ENCODE results near the gene PSMA6.

Gene PSMA6

DNA sequence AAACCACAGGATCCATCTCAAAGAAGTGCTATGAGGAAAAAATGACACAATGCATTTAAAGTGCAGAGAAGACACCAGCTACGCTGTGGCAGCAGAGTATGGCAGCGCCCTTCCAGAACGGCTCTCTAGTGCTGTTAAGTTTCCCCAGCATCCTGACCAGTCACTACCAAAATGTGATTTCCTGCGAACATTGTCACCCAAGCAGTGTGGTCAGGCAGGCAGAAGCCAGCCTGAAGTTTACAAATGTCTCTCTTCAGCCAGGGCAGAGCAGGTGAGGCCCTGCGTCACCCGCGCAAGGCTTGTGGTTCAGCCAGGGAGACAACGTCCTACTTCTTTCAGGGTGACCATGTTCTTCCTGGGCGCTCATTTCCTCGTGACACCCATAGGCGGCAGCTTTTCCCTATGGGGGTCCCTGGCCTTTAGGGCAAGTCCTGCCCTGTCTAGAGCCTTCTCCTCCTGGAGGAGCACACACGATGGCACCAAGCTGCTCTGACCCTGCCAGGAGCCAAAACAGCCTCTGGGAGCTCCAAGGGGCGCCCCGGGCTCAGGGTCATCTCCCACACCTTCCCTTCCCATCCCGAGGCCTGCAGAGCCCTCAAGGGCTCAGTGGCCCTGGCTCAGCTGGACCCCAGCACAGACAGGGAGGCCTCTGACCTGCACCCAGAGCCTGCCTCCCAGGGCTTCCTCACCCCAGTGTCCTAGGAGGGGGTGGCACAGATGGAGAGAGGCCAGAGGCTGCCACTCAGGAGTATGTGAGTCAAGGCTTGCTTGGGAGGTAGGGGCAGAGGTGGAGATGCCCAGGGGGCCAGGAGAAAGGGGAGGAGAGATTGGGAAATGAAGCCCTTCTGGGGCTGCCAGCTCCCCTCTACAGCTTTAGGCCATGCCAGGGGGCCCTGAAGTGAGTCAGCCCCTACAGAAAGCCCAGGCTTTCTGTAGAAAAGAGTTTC, 41.9 kb downstream of the PSMA6 start:
- TF ChIP-seq, protein P1, sequence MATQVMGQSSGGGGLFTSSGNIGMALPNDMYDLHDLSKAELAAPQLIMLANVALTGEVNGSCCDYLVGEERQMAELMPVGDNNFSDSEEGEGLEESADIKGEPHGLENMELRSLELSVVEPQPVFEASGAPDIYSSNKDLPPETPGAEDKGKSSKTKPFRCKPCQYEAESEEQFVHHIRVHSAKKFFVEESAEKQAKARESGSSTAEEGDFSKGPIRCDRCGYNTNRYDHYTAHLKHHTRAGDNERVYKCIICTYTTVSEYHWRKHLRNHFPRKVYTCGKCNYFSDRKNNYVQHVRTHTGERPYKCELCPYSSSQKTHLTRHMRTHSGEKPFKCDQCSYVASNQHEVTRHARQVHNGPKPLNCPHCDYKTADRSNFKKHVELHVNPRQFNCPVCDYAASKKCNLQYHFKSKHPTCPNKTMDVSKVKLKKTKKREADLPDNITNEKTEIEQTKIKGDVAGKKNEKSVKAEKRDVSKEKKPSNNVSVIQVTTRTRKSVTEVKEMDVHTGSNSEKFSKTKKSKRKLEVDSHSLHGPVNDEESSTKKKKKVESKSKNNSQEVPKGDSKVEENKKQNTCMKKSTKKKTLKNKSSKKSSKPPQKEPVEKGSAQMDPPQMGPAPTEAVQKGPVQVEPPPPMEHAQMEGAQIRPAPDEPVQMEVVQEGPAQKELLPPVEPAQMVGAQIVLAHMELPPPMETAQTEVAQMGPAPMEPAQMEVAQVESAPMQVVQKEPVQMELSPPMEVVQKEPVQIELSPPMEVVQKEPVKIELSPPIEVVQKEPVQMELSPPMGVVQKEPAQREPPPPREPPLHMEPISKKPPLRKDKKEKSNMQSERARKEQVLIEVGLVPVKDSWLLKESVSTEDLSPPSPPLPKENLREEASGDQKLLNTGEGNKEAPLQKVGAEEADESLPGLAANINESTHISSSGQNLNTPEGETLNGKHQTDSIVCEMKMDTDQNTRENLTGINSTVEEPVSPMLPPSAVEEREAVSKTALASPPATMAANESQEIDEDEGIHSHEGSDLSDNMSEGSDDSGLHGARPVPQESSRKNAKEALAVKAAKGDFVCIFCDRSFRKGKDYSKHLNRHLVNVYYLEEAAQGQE (IDR thresholded peaks at IDR 0.05; ENCODE audit: low read depth), result no peak
- no peak for TF ChIP-seq RAD21 (IDR thresholded peaks at IDR 0.05; ENCODE audit: low read depth)
- TF ChIP-seq EGR1 (IDR thresholded peaks at IDR 0.05), result no peak
- no peak for TF ChIP-seq TAF1 (IDR thresholded peaks at IDR 0.05; ENCODE audit: low read depth)
- TF ChIP-seq NFIC (IDR thresholded peaks at IDR 0.05), result no peak
- no peak for TF ChIP-seq FOXM1 (IDR thresholded peaks at IDR 0.05; ENCODE audit: borderline replicate concordance, low read depth)
- TF ChIP-seq TCF12 (IDR thresholded peaks at IDR 0.05; ENCODE audit: low read depth), result no peak
- no peak for TF ChIP-seq EP300 (IDR thresholded peaks at IDR 0.05; ENCODE audit: borderline replicate concordance)
- TF ChIP-seq CEBPB (IDR thresholded peaks at IDR 0.05), result no peak
- TF ChIP-seq, protein P2, sequence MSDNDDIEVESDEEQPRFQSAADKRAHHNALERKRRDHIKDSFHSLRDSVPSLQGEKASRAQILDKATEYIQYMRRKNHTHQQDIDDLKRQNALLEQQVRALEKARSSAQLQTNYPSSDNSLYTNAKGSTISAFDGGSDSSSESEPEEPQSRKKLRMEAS (IDR thresholded peaks at IDR 0.05), result no peak
- no peak for TF ChIP-seq ZBTB7A (IDR thresholded peaks at IDR 0.05; ENCODE audit: low read depth)

DNA sequence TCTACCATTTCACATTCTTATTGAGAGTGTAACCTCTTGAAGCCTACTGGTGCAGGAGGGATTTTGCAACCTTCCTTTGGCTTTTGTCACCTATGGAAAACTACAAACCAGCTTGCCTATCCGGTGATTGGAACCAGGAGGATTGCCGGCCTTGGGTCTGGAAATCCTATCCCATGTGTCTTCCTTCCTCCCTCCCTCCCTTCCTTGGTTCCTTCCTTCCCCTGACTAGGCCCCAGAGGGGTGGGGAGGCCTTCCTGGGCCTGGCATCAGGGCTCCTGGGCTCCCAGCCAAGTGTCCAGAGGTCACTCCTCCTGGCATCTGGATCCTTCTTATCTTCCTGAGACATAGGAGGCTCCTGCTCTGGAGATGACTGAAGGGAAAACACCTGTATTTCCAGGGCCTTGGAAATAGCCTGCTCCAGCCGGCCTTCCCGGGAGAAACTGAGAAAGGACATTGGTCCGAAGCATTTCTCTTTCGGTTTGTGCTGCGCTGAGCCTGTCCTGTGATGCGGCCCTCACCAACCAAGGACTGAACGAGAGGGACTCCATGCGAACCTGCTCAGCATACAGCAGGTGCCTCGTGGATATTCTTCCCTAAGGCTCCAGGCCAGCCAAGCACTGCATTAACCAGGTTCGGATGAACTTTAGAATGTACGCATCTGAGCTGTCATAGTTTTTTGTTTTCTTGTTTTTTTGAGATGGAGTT, 43.4 kb downstream of the PSMA6 start:
- peak; percentile 69; the same call in 1 of the 2 replicates for TF ChIP-seq NFIC (IDR thresholded peaks at IDR 0.05)
- 0 out of 2 replicates have a peak, but pooled peaks have one; percentile 21 for TF ChIP-seq EP300 (IDR thresholded peaks at IDR 0.05; ENCODE audit: borderline replicate concordance)
- no peak for TF ChIP-seq CREB1 (IDR thresholded peaks at IDR 0.05; ENCODE audit: low read depth)

DNA sequence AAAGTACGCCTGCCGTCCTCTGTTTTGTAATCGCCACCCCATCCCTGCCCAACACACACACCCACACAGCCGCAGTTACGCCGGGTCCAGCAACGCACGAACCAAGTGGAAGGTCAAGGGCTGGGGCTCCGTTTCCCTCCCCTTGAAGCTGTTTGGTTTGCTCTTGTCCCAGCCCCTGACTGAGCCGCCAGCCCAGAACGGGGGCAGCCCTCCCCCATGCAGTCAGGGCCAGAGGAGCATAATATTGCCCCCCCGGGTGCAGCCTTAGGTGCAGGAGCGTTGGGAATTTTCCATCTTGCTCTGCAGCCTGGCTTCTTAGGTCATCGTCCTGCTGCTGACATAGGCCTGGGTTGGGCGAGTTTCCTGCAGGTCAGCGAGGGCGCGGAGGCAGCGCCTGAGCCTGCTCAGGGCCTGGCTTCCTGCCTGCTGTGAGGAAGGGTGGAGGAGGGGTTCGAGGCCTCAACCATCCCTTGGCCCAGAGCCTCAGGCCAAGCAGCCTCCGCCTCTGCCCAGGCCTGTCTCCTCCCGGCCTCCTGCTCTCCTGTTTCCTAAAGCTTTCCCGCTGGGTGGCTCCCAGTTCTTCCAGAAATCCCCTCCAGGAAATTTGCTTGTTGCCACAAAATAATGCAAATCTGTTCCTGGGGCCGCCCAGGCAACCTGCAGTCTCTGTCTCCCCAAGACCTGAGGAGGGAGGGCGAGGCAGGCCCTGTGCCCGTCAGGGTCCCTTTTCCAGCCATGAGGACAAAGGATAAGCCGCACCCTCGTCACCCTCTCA, 44.5 kb downstream of the PSMA6 start:
- no peak for TF ChIP-seq YY1 (IDR thresholded peaks at IDR 0.05; ENCODE audit: low read depth)
- no peak for TF ChIP-seq FOXM1 (IDR thresholded peaks at IDR 0.05; ENCODE audit: borderline replicate concordance, low read depth)
- TF ChIP-seq, protein P2 (IDR thresholded peaks at IDR 0.05), result peak; percentile 41; the same call in 1 of the 2 replicates
- no peak for TF ChIP-seq TEAD4 (IDR thresholded peaks at IDR 0.05)
- TF ChIP-seq TAF1 (IDR thresholded peaks at IDR 0.05; ENCODE audit: low read depth), result no peak
- no peak for TF ChIP-seq EGR1 (IDR thresholded peaks at IDR 0.05)
- TF ChIP-seq, protein P3, sequence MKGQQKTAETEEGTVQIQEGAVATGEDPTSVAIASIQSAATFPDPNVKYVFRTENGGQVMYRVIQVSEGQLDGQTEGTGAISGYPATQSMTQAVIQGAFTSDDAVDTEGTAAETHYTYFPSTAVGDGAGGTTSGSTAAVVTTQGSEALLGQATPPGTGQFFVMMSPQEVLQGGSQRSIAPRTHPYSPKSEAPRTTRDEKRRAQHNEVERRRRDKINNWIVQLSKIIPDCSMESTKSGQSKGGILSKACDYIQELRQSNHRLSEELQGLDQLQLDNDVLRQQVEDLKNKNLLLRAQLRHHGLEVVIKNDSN (IDR thresholded peaks at IDR 0.05), result no peak
- 0 out of 2 replicates have a peak, but pooled peaks have one; percentile 23 for TF ChIP-seq TCF12 (IDR thresholded peaks at IDR 0.05; ENCODE audit: low read depth)
- TF ChIP-seq CREB1 (IDR thresholded peaks at IDR 0.05; ENCODE audit: low read depth), result no peak
- no peak for TF ChIP-seq CEBPB (IDR thresholded peaks at IDR 0.05)
- TF ChIP-seq, protein P1 (IDR thresholded peaks at IDR 0.05; ENCODE audit: low read depth), result no peak
- TF ChIP-seq EP300 (IDR thresholded peaks at IDR 0.05; ENCODE audit: borderline replicate concordance), result peak; percentile 62; the same call in 1 of the 2 replicates
- TF ChIP-seq ZBTB7A (IDR thresholded peaks at IDR 0.05; ENCODE audit: low read depth), result no peak
- no peak for TF ChIP-seq RAD21 (IDR thresholded peaks at IDR 0.05; ENCODE audit: low read depth)
- peak; percentile 67 for TF ChIP-seq NFIC (IDR thresholded peaks at IDR 0.05)

DNA sequence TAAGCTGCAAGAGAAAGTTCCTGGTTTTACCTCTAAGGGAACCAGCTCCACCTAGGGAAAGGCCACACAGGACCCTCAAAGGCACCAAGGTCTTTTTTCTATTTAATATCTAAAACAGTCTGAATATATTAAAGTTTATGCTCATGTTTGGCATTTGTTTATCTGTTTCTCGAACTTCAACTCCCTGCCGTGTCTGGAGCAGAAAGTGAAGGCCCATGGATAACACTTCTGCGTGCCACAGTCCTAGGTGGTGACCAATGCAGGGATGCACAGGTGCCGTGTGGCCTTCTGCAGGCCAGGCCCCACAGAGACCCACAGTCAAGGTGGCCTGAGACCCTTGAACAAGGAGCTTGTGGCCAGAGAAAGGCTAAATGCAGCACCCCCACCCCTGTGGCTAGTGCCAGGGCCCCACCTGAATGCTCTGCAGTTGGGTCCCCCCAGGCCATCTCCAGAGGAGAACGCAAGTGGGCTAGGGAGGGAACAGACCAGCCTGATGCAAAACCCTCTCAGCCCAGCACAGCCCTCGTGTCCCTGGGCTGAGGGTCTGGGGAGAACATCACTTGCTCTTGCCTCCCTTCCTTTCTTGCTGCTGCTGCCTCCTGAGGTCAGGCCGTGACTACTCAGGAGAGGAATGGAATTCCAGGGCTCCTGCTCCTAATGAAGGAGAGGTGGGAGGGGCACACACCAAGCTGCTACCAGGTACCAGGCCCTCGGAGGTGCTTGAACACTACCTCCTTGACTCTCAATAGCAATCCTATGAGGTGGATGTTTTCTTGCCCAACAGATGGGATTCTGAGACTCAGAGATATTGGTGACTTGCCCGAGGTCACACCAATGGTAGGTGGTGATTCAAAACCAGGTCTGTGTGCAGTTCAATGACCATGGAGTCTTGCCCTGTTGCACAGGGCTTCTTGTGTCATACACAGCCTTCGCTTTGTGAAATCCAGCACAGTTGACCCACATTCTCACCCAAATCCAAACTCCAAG, 45.4 kb downstream of the PSMA6 start:
- TF ChIP-seq EP300 (IDR thresholded peaks at IDR 0.05; ENCODE audit: borderline replicate concordance) (no peak), ZBTB7A (IDR thresholded peaks at IDR 0.05; ENCODE audit: low read depth) (no peak), RAD21 (IDR thresholded peaks at IDR 0.05; ENCODE audit: low read depth) (no peak), YY1 (IDR thresholded peaks at IDR 0.05; ENCODE audit: low read depth) (no peak)
